ENCODE data around the gene SLC9C2. TPM values are rescaled to one million over a fixed set of nuclear protein-coding genes. Genes with fewer than 3 reads are reported as not detected.
"Not testable (repeated sequence)": the region's sequence is repeated elsewhere in the genome, so short reads cannot be mapped to it uniquely, and the experiment has no call there.

Gene SLC9C2
- total RNA-seq, 1 donor from 2014 or later: not detected

GRCh38 chr1:173527151-173527826, 75.6 kb downstream of the SLC9C2 start:
- intact Hi-C loops (cut with micrococcal nuclease): no loop called here

DNA sequence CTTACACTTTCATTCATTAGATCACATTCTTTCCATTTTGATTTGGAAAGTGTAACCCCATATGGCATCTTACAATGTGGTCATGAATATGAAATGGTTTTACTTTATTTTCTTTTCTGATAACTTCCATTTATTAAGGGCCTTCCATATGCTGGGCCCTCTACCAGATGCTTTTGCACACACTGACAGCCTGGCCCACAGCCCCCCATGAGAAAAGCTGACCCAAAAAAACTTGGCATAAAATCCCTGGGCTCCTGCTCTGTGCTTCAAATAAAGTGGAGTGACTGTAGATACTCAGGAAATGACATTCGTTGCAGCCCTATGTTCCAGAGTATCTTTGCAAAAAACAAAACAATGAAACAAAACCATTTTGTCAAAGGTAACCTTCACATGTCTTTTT, 76.9 kb downstream of the SLC9C2 start:
- intact Hi-C loops (cut with micrococcal nuclease): no loop called here

- intact Hi-C loops (cut with micrococcal nuclease): no loop called here
These were observed 79.5 kb downstream of the SLC9C2 start for GRCh38 chr1:173523329-173523728.

GRCh38 chr1:173520799-173521198, 82.1 kb downstream of the SLC9C2 start:
- intact Hi-C loops (cut with micrococcal nuclease): no loop called here

DNA sequence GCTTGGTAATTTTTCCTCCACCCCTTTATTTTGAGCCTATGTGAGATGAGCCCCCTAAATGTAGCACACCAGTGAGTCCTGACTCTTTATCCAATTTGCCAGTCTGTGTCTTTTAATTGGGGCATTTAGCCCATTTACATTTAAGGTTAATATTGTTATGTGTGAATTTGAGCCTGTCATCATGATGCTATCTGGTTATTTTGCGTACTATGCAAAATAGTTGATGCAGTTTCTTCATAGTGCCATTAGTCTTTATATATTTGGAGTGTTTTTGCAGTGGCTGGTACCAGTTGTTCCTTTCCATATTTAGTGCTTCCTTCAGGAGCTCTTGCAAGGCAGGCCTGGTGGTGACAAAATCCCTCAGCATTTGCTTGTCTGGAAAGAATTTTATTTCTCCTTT, 88.4 kb downstream of the SLC9C2 start:
- intact Hi-C loops (cut with micrococcal nuclease): not testable (repeated sequence)

GRCh38 chr1:173509797-173510196, 93.1 kb downstream of the SLC9C2 start:
- intact Hi-C loops (cut with micrococcal nuclease): no loop called here

DNA sequence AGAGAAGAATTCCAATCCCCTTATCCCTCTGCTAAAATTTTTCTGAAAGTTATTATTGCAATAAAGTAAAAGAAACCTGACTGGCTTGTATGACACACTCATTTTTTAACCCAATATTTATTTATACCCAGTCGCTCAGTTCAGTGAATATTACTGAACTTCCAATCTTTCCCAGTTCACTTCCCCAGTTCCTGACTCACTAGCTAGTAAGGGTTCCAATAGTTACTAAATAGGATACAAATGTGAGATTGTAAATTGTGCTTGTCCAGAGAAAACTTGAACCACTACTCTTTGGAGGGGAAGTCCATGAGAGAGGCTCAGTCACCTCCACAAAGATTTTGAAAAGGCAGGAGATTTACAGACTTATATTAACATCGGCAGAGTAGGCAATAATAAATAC, 94.3 kb downstream of the SLC9C2 start:
- intact Hi-C loops (cut with micrococcal nuclease): no loop called here

DNA sequence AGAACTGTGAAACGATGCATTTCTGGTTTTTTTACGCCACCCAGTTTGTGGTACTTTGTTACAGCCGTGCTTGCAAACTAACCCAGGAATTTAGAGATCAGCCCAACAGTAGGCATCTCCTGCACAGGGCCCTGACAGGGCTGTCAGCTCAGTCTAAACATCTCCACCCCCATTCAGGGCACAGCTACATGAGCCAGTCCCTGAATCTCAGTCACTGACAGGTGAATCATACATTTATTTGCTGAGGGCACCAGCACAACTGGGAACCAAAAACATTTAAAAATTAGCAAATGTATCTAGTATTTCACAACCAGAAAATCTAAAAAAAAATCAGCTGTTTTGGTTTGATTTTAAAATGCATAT, 95.0 kb downstream of the SLC9C2 start:
- intact Hi-C loops (cut with micrococcal nuclease): no loop called here

GRCh38 chr1:173507205-173507846, 95.5 kb downstream of the SLC9C2 start:
- intact Hi-C loops (cut with micrococcal nuclease): no loop called here

GRCh38 chr1:173506437-173506836, 96.4 kb downstream of the SLC9C2 start:
- intact Hi-C loops (cut with micrococcal nuclease): no loop called here

DNA sequence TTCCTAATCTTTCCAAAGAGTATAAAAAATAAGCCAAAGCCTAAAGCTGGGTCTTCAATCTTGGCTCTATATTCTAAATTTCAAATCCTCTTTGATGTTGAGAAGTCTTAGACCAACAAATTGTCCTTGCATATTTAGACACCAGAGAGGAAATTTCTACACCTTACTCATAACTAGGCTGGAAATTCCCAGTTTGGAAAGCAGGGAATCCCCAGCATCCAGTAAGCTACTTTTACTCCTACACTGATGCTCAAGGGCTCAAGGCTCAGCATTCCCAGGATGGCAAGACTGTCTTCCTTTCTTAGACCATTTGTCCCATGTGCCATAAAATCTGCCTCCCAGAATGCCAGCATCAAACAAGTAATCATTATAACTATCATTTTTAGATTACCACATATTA, 97.5 kb downstream of the SLC9C2 start:
- intact Hi-C loops (cut with micrococcal nuclease): no loop called here

- intact Hi-C loops (cut with micrococcal nuclease): no loop called here
These were observed 98.6 kb downstream of the SLC9C2 start for GRCh38 chr1:173504268-173504667.

DNA sequence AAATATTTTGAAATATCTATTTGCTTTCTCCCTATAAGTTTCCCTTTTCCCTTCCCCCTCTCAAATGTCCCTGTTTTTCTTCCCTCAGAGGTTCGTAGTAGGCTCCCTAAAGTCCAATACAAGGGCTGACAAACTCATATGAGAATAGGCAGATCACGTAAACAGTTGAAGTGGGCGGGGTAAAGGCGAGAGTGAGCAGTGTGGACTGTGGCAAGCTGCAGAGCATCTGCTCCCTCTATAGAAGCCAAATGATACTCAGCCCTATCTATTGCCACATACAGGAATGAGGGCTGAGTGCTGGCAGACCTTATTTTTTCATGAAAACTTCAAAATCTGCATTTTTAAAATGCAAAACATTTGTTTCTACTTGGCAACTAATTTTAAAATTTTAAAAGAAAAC, 99.5 kb downstream of the SLC9C2 start:
- intact Hi-C loops (cut with micrococcal nuclease): no loop called here

DNA sequence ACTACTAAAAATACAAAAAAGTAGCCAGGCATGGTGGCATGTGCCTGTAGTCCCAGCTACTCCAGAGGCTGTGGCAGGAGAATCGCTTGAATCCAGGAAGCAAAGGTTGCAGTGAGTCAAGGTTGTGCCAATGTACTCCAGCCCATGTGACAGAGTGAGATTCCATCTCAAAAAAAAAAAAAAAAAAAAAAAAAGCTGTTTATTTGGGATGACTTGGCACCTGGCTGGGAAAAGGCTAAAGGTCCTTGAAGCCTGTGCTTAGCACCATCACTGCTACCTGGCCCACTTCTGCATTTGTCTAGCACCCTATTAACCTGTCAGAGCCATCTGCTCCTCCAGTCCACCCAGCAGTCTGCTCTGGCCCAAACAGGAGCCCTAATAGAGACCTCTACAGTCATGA, 100.8 kb downstream of the SLC9C2 start:
- intact Hi-C loops (cut with micrococcal nuclease): no loop called here

DNA sequence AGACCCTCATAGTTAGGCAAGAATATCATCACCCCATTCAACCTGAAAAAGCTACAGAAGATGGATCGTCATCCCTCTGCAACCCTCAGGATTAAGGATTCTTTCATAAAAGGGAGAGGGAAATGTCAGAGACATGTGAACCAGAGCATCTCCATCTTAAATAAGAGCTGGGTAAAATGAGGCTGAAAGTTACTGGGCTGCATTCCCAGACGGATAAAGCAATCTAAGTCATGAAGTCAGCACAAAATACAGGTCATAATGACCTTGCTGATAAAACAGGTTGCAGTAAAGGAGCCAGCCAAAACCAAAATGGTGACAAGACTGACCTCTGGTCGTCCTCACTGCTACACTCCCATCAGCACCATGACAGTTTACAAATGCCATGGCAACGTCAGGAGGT, 103.1 kb downstream of the SLC9C2 start:
- intact Hi-C loops (cut with micrococcal nuclease): no loop called here

- intact Hi-C loops (cut with micrococcal nuclease): no loop called here
These were observed 106.0 kb downstream of the SLC9C2 start for GRCh38 chr1:173496757-173497320.

DNA sequence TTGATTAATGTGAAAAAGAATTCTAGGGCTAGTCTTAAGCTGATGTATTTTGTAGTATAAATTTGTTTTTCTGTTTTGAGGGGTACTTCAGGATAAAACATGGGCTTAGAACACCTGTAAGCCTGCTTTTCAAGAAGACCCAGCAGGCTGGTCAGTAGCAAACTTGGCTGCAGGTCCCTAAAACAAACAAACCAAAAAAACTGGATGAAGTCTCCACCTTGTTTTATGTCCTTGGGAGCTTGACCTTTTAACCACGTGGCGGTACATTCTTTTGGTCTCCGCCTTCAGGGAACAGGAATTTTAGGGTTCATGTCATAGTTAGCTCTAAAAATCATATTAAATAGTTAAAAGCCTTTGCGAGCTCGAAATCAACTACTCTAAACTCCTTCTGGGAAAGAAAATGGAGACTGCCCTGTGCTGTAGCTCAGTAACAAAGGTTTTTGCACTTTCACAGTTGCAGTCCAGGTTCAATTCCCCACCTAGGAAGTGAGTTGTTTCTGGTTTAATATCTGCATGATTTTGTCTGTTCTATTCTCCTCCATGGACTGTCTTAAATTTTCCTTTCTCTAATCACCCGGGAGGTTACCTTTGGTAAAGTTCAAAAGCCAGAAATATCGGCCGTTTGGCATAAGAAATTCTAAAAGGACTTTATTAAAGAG, 107.1 kb downstream of the SLC9C2 start:
- intact Hi-C loops (cut with micrococcal nuclease): no loop called here

DNA sequence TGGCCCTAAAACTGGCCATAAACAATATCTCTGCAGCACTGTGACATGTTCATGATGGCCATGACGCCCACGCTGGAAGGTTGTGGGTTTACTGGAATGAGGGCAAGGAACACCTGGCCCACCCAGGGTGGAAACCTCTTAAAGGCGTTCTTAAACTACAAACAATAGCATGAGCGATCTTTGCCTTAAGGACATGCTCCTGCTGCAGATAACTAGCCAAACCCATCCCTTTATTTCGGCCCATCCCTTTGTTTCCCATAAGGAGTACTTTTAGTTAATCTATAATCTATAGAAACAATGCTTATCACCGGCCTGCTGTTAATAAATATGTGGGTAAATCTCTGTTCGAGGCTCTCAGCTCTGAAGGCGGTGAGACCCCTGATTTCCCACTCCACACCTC, 109.7 kb downstream of the SLC9C2 start:
- intact Hi-C loops (cut with micrococcal nuclease): not testable (repeated sequence)

DNA sequence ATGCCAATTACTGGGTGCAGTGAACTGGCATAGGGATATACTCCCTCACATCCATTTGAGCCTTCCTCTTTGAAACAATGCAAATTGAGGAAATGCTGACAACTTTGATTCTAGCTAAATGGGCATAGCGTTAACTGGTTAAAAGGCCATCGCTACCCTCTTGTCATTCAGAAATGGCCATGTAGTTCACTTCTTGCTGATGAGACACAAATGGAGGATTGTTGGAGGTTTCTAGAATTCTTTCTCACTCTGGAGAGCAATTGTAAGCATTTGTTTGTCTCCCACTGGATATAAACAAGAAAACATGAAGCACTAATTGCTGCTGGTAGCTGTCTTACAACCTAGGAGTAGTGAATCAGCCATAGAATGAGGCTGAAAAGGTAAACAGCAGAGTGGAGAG, 111.4 kb downstream of the SLC9C2 start:
- intact Hi-C loops (cut with micrococcal nuclease): no loop called here

DNA sequence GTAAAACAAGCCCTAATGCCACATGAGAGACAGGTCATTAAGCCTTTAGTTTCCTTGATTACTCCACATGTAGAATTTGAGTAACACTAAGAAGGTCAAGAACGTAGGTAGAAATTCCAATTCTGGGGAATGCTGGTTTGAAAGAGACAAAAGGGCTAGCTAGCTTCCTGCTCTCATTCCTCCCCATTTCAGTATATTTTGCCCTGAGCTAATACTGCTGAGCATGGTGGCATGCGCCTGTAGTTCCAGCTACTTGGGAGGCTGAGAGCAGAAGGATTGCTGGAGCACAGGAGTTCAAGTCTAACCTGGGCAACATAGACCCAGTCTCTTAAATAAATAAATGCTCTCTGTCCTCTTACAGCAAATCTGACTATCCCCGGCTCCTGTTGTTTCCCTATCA, 112.9 kb downstream of the SLC9C2 start:
- intact Hi-C loops (cut with micrococcal nuclease): no loop called here

DNA sequence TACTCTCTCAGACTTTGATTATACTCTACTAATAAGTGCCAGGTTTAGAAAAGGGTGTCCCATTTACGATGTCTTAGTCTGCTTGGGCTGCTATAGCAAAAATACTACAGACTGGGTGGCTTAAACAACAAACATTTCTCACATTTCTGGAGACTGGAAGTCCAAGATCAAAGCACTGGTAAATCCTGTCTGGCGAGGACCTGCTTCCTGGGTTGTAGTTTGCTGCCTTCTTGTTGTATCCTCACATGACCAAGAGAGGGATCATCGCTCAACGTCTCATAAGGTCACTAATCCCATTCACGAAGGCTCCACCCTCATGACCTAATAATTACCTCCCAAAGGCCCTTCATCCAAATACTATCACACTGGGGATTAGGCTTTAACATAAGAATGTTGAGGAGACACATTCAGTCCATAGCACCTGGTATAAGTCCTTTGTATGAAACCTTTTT, 113.7 kb downstream of the SLC9C2 start:
- intact Hi-C loops (cut with micrococcal nuclease): no loop called here

GRCh38 chr1:173488001-173488400, 114.9 kb downstream of the SLC9C2 start:
- intact Hi-C loops (cut with micrococcal nuclease): no loop called here
